GM12874 (cell line): ENCODE results near the gene KRTAP23-1.

Source experiments
- TF ChIP-seq, protein P1 (sequence below): IDR thresholded peaks from 2 replicates; pipeline ENCODE4 v1.5.1; 2011; ENCODE audit warnings: low read depth, mild to moderate bottlenecking, control low read depth, low read length, moderate library complexity; ENCODE audit not compliant: insufficient read depth

The KRTAP23-1 gene

DNA sequence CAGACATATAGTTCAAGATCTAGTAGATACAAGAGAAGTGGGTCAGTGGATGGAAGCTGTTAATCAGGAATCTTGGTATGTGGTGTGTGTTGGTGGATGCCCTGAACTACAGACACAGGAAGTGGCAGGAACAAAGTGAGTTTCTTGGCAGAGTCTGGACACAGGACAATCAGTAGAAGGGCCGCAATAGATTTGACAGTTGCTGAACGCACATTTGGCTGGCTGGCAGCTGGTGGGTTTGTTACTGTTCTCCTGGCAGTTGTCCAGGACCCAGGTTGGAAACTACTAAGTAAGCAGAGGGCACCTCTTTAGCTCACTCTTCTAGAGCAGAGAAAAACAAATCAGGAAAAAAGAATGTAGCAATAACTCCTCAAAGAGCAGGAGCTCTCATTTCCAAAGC lies 41.5 kb downstream of the KRTAP23-1 start:
- TF ChIP-seq, protein P1, sequence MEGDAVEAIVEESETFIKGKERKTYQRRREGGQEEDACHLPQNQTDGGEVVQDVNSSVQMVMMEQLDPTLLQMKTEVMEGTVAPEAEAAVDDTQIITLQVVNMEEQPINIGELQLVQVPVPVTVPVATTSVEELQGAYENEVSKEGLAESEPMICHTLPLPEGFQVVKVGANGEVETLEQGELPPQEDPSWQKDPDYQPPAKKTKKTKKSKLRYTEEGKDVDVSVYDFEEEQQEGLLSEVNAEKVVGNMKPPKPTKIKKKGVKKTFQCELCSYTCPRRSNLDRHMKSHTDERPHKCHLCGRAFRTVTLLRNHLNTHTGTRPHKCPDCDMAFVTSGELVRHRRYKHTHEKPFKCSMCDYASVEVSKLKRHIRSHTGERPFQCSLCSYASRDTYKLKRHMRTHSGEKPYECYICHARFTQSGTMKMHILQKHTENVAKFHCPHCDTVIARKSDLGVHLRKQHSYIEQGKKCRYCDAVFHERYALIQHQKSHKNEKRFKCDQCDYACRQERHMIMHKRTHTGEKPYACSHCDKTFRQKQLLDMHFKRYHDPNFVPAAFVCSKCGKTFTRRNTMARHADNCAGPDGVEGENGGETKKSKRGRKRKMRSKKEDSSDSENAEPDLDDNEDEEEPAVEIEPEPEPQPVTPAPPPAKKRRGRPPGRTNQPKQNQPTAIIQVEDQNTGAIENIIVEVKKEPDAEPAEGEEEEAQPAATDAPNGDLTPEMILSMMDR = no peak

GRCh38 chr21:30305136-30305535 lies 43.3 kb downstream of the KRTAP23-1 start:
- TF ChIP-seq, protein P1 = no peak
